IMR-90 (cell line): Measurements from ENCODE around the gene PYROXD2. TPM values are rescaled to one million over a fixed set of nuclear protein-coding genes. Genes with fewer than 3 reads are reported as not detected.

Source experiments
- ATAC-seq: fragments of 200-7000 bp; cut with Tn5 transposase; 2 replicates; pipeline ENCODE4 v1.9.1; 2020; ENCODE audit warnings: low read depth, mild to moderate bottlenecking, moderate library complexity
- BruUV-seq: library from RNA; stranded (reverse); fragments of 400-500 nt; replicated peaks from 2 replicates; lab custom pipeline; 2021; lab: Mats Ljungman, UMichigan
- CTCF ChIA-PET: fragments of 300-600 bp; formaldehyde crosslinking; extraction: SDS; loops from one replicate; lab custom pipeline; 2021; ENCODE audit warnings: antibody characterized with exemption; lab: Yijun Ruan, JAX
- POLR2A ChIA-PET: fragments of 300-600 bp; sonication (Branson Sonifier 250); formaldehyde crosslinking; loops from one replicate; lab custom pipeline; 2022; ENCODE audit warnings: antibody characterized with exemption; ENCODE audit not compliant: unreplicated experiment; lab: Charles Lee
- DNase-seq: peaks from one replicate; pipeline ENCODE4 v3.0.0; 2013
- H2AFZ ChIP-seq: replicated peaks from 2 replicates; pipeline ENCODE3; 2013; ENCODE audit warnings: low read length, mild to moderate bottlenecking; ENCODE audit not compliant: poor library complexity
- H2AK5ac ChIP-seq: 2 replicates; pipeline ENCODE4 v1.6.1; 2013; ENCODE audit warnings: low read depth, low read length, inconsistent platforms
- H2AK9ac ChIP-seq: replicated peaks from 2 replicates; pipeline ENCODE3; 2013; ENCODE audit warnings: mild to moderate bottlenecking, low read depth, low read length, moderate library complexity; ENCODE audit not compliant: poor library complexity
- H2BK120ac ChIP-seq: 2 replicates; pipeline ENCODE4 v1.6.1; 2013; ENCODE audit warnings: low read depth, low read length, inconsistent platforms
- H2BK15ac ChIP-seq: 3 replicates; pipeline ENCODE4 v1.6.1; 2013; ENCODE audit warnings: low read depth, low read length, inconsistent platforms
- H2BK20ac ChIP-seq: 2 replicates; pipeline ENCODE4 v1.6.1; 2013; ENCODE audit warnings: low read depth, mild to moderate bottlenecking, inconsistent platforms, low read length, moderate library complexity
- H2BK5ac ChIP-seq: 2 replicates; pipeline ENCODE4 v1.6.1; 2013; ENCODE audit warnings: mild to moderate bottlenecking, low read depth, low read length, inconsistent platforms; ENCODE audit not compliant: poor library complexity, severe bottlenecking
- H3K14ac ChIP-seq: replicated peaks from 2 replicates; pipeline ENCODE4 v1.6.1; 2013; ENCODE audit warnings: low read depth, low read length, inconsistent platforms
- H3K18ac ChIP-seq: 2 replicates; pipeline ENCODE4 v1.6.1; 2013; ENCODE audit warnings: low read depth, low read length, control low read depth
- H3K23ac ChIP-seq: 2 replicates; pipeline ENCODE4 v1.6.1; 2013; ENCODE audit warnings: low read depth, low read length, inconsistent platforms
- H3K27ac ChIP-seq: 2 replicates; pipeline ENCODE4 v1.5.1; 2013; ENCODE audit warnings: mild to moderate bottlenecking, control low read depth, low read length; ENCODE audit not compliant: insufficient read depth
- H3K27me3 ChIP-seq: 2 replicates; pipeline ENCODE4 v1.6.1; 2013; ENCODE audit warnings: low read length; ENCODE audit not compliant: control insufficient read depth, insufficient read depth
- H3K36me3 ChIP-seq: 2 replicates; pipeline ENCODE4 v1.6.1; 2013; ENCODE audit warnings: low read length, mixed read lengths; ENCODE audit not compliant: control insufficient read depth, insufficient read depth
- H3K4ac ChIP-seq: 2 replicates; pipeline ENCODE4 v1.6.1; 2013; ENCODE audit warnings: low read depth, low read length, inconsistent platforms
- H3K4me1 ChIP-seq: 2 replicates; pipeline ENCODE4 v1.6.1; 2013; ENCODE audit warnings: low read length, mixed read lengths; ENCODE audit not compliant: control insufficient read depth, insufficient read depth
- H3K4me2 ChIP-seq: 2 replicates; pipeline ENCODE4 v1.6.1; 2013; ENCODE audit warnings: low read depth, mild to moderate bottlenecking, control low read depth, low read length, moderate library complexity
- H3K4me3 ChIP-seq: 2 replicates; pipeline ENCODE4 v1.5.1; 2013; ENCODE audit warnings: low read depth, mild to moderate bottlenecking, control low read depth, low read length, moderate library complexity; ENCODE audit not compliant: insufficient read depth
- H3K56ac ChIP-seq: 2 replicates; pipeline ENCODE4 v1.6.1; 2013; ENCODE audit warnings: low read length, inconsistent platforms; ENCODE audit not compliant: insufficient read depth; ENCODE audit errors: extremely low read depth
- H3K79me1 ChIP-seq, 2 experiments: 2 replicates each; pipeline ENCODE4 v1.6.1; 2013; ENCODE audit warnings: low read length in 2 of 2, inconsistent platforms in 1 of 2, low read depth in 1 of 2
- H3K9ac ChIP-seq: 2 replicates; pipeline ENCODE4 v1.6.1; 2013; ENCODE audit warnings: low read depth, low read length, control low read depth
- H3K9me1 ChIP-seq: 2 replicates; pipeline ENCODE4 v1.6.1; 2013; ENCODE audit warnings: low read length, inconsistent platforms; ENCODE audit not compliant: insufficient read depth
- H3K9me3 ChIP-seq: 2 replicates; pipeline ENCODE4 v1.6.1; 2013; ENCODE audit warnings: low read length; ENCODE audit not compliant: control insufficient read depth, insufficient read depth
- H4K20me1 ChIP-seq: 2 replicates; pipeline ENCODE4 v1.6.1; 2013; ENCODE audit warnings: low read length, inconsistent platforms; ENCODE audit not compliant: insufficient read depth
- H4K5ac ChIP-seq: 2 replicates; pipeline ENCODE4 v1.6.1; 2013; ENCODE audit warnings: mild to moderate bottlenecking, low read depth, low read length, control low read depth
- H4K8ac ChIP-seq, 2 experiments: 2 replicates each; pipeline ENCODE4 v1.6.1; 2013; ENCODE audit warnings: low read depth in 2 of 2, low read length in 2 of 2, control low read depth in 1 of 2, inconsistent platforms in 1 of 2
- H4K91ac ChIP-seq: 2 replicates; pipeline ENCODE4 v1.6.1; 2013; ENCODE audit warnings: low read depth, low read length, inconsistent platforms; ENCODE audit not compliant: insufficient read depth
- MAZ ChIP-seq: IDR thresholded peaks from 2 replicates; pipeline ENCODE4 v1.6.1; 2012; ENCODE audit warnings: low read depth, mild to moderate bottlenecking, low read length, improper control_type of control experiment, moderate library complexity, borderline replicate concordance
- RAD21 ChIP-seq: IDR thresholded peaks from 2 replicates; pipeline ENCODE4 v1.6.1; 2012; ENCODE audit warnings: low read length, improper control_type of control experiment
- WGBS, 2 experiments: methylation state at CpG; one replicate each; pipeline versions ENCODE4 v1.1.5 to v1.1.7; 2013; ENCODE audit warnings: missing lambda C conversion rate in 2 of 2; ENCODE audit not compliant: insufficient read length in 1 of 2; ENCODE audit errors: extremely low coverage in 2 of 2; 5-methylcytosine and 5-hydroxymethylcytosine counted together
- dilution Hi-C: fragments of 300-500 bp; cut with HindIII; formaldehyde crosslinking; loops from one replicate; pipeline ENCODE4 v1.14.3; 2018; ENCODE audit warnings: low sequenced_read_pairs; ENCODE audit not compliant: unreplicated experiment
- in situ Hi-C: fragments of 300-500 bp; cut with MboI; formaldehyde crosslinking; loops from 3 replicates; pipeline ENCODE4 v1.14.3; 2019; ENCODE audit warnings: low sequenced_read_pairs, inconsistent platforms, mixed read lengths
- intact Hi-C: fragments of 100-400 bp; cut with micrococcal nuclease; formaldehyde crosslinking; loops from 2 replicates; pipeline ENCODE4 v1.10.0; 2022
- polyA plus RNA-seq, 3 experiments: library from polyadenylated mRNA; depleted of rRNA; stranded (reverse); fragments of >200 nt; gene quantifications; 2 replicates each; pipeline ENCODE4 v1.2.3, GENCODE V29; 2012; ENCODE audit warnings: low replicate concordance in 1 of 3
- total RNA-seq: library from RNA; depleted of rRNA; stranded (reverse); fragments of >200 nt; gene quantifications from 2 replicates; pipeline ENCODE4 v1.2.3, GENCODE V29; 2012
- TF ChIP-seq, protein P1 (sequence below): fragments of 150-350 bp; IDR thresholded peaks from 2 replicates; pipeline ENCODE4 v1.6.1; 2017; ENCODE audit warnings: mild to moderate bottlenecking, antibody characterized with exemption, low read length, low read depth

The PYROXD2 gene
- total and polyA plus RNA-seq, 2 of the 4 experiments (the other 2 are of a cell fraction), result 6.5 to 16.3 TPM

DNA sequence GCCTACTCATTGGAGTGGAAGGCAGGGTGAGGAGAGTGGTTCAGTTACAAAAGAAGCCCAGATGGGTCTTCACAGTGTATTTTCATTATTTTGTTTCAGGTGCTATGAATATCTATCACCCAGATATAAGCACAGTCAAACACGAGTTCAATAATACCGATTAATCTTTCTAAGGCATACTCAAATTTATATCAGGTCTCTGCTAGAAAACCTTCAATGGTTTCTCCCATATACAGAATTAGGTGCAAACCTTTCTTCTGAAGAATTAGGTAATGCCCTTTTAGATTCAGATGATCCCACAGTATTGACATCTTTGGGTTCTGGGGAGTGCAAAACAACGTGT lies 46.5 kb upstream of the PYROXD2 start:
- no peak overlapping the region for H3K4me3 ChIP-seq
- peak overlapping the region; percentile 44; the same call in 1 of the 2 replicates for H2AK5ac ChIP-seq
- no peaks in the 10 kb centered on the region for H3K79me1 ChIP-seq
- POLR2A ChIA-PET, result no interaction called here
- no peak overlapping the region for H3K56ac ChIP-seq
- H2BK20ac ChIP-seq, result peak overlapping the region; percentile 62
- TF ChIP-seq RAD21 (no peak), MAZ (no peak)
- TF ChIP-seq, protein P1, sequence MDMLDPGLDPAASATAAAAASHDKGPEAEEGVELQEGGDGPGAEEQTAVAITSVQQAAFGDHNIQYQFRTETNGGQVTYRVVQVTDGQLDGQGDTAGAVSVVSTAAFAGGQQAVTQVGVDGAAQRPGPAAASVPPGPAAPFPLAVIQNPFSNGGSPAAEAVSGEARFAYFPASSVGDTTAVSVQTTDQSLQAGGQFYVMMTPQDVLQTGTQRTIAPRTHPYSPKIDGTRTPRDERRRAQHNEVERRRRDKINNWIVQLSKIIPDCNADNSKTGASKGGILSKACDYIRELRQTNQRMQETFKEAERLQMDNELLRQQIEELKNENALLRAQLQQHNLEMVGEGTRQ, result no peak
- no peak overlapping the region for H3K4me2 ChIP-seq
- H2BK15ac ChIP-seq, result peak overlapping the region; percentile 3; the same call in 2 of the 3 replicates
- H2AK9ac ChIP-seq, result peak overlapping the region; percentile 21
- peak overlapping the region; percentile 73 for H2BK120ac ChIP-seq
- no peaks in the 10 kb centered on the region for H3K9me1 ChIP-seq
- H3K9me3 ChIP-seq, result no peaks in the 10 kb centered on the region
- DNase-seq, result no peak
- no peaks in the 10 kb centered on the region for H3K27me3 ChIP-seq
- H3K27ac ChIP-seq, result peak overlapping the region; percentile 59; the same call in 1 of the 2 replicates
- CTCF ChIA-PET, result interaction anchor here (1.2 to 1.4 kb wide), 2 partner anchors 152 to 785 kb away, joined by 3 to 5 read pairs; no protein-coding TSS in a partner anchor
- in situ Hi-C loops, result loop anchor here (5.0 to 10.0 kb wide), 2 partner anchors 201 to 783 kb away; no protein-coding TSS in a partner anchor
- H3K18ac ChIP-seq, result peak overlapping the region; percentile 25
- WGBS, 2 experiments, result no CpG with 5 or more reads among the region's 3 CpGs
- H4K8ac ChIP-seq, result peak overlapping the region in 1 of 2 experiments; percentile 49; a peak in 2 of 4 replicates
- peak overlapping the region; percentile 65 for H2BK5ac ChIP-seq
- BruUV-seq, result no TSS peak
- H3K4ac ChIP-seq, result peak overlapping the region; percentile 72
- dilution Hi-C loops, result no loop called here
- no peak overlapping the region for H3K9ac ChIP-seq
- H4K91ac ChIP-seq, result peak overlapping the region; percentile 45
- no peak for ATAC-seq
- H3K14ac ChIP-seq, result peak overlapping the region; percentile 23; the same call in 1 of the 2 replicates
- intact Hi-C loops, result no loop called here
- H4K5ac ChIP-seq, result no peak overlapping the region
- H3K23ac ChIP-seq, result no peak overlapping the region
- no peaks in the 10 kb centered on the region for H4K20me1 ChIP-seq
- H3K36me3 ChIP-seq, result no peaks in the 10 kb centered on the region
- H2AFZ ChIP-seq, result peak overlapping the region; percentile 73
- H3K4me1 ChIP-seq, result peaks cover 4% of the 10 kb centered on the region
